Measurements from ENCODE around the gene SOX3. TPM values are rescaled to one million over a fixed set of nuclear protein-coding genes. Genes with fewer than 3 reads are reported as not detected.

Gene SOX3
- not detected for total RNA-seq

DNA sequence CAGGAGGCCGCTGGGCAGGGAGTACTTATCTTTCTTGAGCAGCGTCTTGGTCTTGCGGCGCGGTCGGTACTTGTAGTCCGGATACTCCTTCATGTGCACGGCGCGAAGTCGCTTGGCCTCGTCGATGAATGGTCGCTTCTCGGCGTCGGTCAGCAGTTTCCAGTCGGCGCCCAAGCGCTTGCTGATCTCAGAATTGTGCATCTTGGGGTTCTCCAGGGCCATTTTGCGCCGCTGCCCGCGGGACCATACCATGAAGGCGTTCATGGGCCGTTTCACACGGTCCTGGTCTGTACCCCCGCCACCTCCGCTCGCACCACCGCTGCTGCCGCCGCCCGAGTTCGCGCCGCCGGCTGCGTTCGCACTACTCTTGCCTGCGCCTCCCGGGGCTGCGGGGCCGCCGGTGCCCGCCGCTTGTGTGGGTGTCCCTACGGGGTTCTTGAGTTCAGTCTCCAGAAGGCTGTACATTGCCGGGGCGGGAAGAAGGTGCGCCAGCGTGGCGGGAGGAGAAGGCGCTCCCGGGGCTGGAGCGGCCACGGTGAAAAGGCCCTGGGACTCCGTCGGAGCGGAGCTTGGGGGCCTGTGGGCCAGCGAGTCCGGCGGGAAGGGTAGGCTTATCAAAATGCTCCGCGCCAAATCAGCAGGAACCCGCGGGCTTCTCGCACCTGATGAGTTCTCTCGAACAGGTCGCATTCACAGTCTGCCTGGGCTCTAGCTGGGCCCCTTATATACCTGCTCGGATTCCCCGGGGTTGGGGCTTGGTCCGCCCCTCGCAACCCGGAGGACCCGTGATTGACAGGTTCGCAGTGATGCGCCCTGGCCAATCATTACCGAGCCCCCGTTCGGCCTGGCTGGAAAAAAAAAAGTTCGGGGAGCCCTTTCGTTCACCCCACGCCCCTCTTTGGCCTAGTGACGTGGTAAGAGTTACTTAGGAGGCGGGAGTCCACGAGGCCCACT is at the start of gene SOX3:
TSS of gene SOX3 (minus strand) at position 699 of the 954 bp plus-strand sequence. CDS start at position 690, 9 bp downstream.
- DNase-seq (no peak), ATAC-seq (no peak)
- H3K9me3 Mint-ChIP-seq (ENCODE audit: low read depth): no peaks in the 10 kb centered on the region
- no peaks in the 10 kb centered on the region for H3K36me3 Mint-ChIP-seq (ENCODE audit: low read depth)
- ChIA-PET CTCF (no interaction called here), POLR2A (no interaction called here)
- H3K4me1 Mint-ChIP-seq: peaks cover 2% of the 10 kb centered on the region
- H3K4me3 Mint-ChIP-seq: no peak within 1 kb of the TSS
- H3K27me3 Mint-ChIP-seq: peaks cover 42% of the 10 kb centered on the region
- no peak within 1 kb of the TSS for H3K27ac Mint-ChIP-seq
- intact Hi-C loops (cut with DNase I, micrococcal nuclease): no loop called here

DNA sequence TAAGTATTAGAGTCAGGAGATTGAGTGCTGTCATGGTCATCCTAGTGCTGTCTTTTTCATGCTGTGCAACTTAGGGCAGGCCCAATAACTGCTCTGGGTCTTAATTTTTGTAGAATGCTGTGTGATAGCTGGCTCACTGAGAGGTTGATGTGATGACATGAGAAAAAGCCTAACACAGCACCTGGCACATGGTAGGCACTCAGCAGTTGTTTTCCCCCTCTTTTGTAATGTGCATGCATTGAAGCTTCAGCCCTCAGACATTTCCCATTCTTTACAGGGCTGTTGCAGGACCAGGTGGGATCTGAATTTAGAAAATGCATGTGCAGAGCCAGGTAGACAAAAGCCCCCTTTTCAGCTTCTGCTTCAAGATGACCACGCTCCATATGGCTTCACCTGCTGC is 44.1 kb upstream of the SOX3 start:
- no peak for ATAC-seq
- ChIA-PET POLR2A (interaction anchor here (0.6 kb wide), 1 partner anchor 316 kb away, joined by 3 read pairs; no protein-coding TSS in a partner anchor), CTCF (no interaction called here)
- intact Hi-C loops (cut with DNase I, micrococcal nuclease): no loop called here
- Mint-ChIP-seq H3K9me3 (ENCODE audit: low read depth) (no peaks in the 10 kb centered on the region), H3K36me3 (ENCODE audit: low read depth) (no peaks in the 10 kb centered on the region), H3K4me1 (no peaks in the 10 kb centered on the region), H3K27ac (no peak overlapping the region), H3K27me3 (no peaks in the 10 kb centered on the region), H3K4me3 (no peak overlapping the region)
- no peak for DNase-seq

DNA sequence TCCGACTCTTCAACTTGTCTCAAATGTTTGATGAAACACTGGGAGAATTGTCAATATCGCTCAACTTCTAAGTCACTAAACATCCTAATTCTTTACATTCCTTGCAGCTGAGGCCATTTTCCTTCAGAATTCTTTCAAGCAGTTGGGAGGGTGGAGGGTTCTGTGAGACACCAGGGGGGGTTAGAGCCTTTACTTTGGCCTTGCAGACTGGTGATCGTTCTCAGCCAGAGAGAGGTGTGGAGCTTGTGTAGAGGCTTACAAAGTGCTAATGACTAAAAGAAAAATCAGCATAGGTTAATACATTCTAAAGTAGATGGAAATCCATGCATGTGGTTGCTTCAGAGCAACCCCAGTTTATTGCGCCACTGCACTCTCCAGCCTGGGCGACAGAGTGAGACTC is 21.3 kb upstream of the SOX3 start:
- ChIA-PET POLR2A (no interaction called here), CTCF (no interaction called here)
- Mint-ChIP-seq H3K9me3 (ENCODE audit: low read depth) (no peaks in the 10 kb centered on the region), H3K4me1 (no peaks in the 10 kb centered on the region), H3K36me3 (ENCODE audit: low read depth) (no peaks in the 10 kb centered on the region), H3K27ac (no peak overlapping the region), H3K27me3 (no peaks in the 10 kb centered on the region), H3K4me3 (no peak overlapping the region)
- DNase-seq: no peak
- ATAC-seq: no peak
- intact Hi-C loops (cut with DNase I, micrococcal nuclease): no loop called here

DNA sequence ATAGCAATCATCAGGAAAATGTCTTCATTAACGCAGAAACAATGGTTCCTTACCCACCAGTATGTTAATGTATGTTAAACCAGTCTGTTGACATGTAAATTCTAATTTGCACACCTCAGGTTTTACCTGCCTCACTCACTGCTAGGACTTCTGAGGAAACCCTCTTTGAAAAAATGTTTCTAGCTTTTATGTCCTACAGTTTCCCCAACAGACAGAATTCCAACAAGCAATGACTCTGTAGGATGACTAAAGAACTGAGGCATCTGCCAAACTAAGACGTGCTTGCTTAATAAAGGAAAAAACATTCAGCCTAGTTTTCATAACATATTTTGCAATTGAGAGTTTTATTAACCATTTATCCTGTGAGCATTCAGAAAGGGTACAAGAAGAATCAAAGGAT is 20.6 kb upstream of the SOX3 start:
- H3K27me3 Mint-ChIP-seq: no peaks in the 10 kb centered on the region
- no peaks in the 10 kb centered on the region for H3K4me1 Mint-ChIP-seq
- CTCF ChIA-PET: no interaction called here
- H3K4me3 Mint-ChIP-seq: no peak overlapping the region
- POLR2A ChIA-PET: no interaction called here
- H3K27ac Mint-ChIP-seq: no peak overlapping the region
- H3K36me3 Mint-ChIP-seq (ENCODE audit: low read depth): no peaks in the 10 kb centered on the region
- intact Hi-C loops (cut with DNase I, micrococcal nuclease): no loop called here
- ATAC-seq: no peak
- H3K9me3 Mint-ChIP-seq (ENCODE audit: low read depth): no peaks in the 10 kb centered on the region
- no peak for DNase-seq

DNA sequence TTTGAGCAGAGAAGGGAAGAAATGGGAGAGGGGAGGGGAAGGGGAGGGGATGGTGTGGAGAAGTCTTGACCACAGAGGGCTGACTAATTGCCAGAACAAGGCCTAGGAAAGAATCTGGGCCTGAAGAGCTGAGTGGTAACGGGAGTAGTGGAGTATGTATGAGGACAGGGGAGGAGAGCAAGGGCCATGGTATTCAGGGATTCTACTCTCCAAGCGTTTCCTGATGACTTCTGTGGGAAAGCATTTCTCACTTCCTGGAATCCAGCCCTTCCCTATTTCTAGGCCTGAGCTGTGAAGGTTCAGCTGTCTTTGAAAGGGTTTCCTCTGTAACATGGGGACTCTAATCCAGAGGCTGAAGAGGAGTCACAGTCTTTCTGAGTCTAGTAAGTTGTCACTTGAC is 19.7 kb upstream of the SOX3 start:
- Mint-ChIP-seq H3K9me3 (ENCODE audit: low read depth) (no peaks in the 10 kb centered on the region), H3K27me3 (no peaks in the 10 kb centered on the region), H3K4me1 (no peaks in the 10 kb centered on the region), H3K36me3 (ENCODE audit: low read depth) (no peaks in the 10 kb centered on the region), H3K4me3 (no peak overlapping the region), H3K27ac (no peak overlapping the region)
- POLR2A ChIA-PET: no interaction called here
- intact Hi-C loops (cut with DNase I, micrococcal nuclease): no loop called here
- ATAC-seq (no peak), DNase-seq (no peak)
- CTCF ChIA-PET: no interaction called here

DNA sequence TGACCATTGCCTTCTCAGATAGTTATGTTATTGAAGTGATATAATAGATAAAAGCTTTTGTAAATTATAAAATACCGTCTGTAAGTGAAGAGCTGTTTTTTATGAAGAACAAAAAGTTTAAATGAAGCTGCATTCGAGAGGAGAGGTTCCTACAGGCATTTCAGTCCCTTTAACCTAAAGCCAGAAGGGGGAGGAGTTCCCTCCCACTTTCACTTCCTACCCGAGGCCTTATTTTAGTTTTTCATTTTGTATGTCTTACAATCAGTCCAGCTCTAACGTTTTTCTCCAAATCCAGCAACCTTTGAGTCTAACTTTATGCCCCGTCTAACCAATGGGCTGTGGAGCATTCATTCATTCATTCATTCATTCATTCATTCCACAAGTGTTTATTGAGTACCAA is 16.5 kb upstream of the SOX3 start:
- H3K27me3 Mint-ChIP-seq: no peaks in the 10 kb centered on the region
- DNase-seq: no peak
- H3K27ac Mint-ChIP-seq: no peak overlapping the region
- ChIA-PET CTCF (no interaction called here), POLR2A (no interaction called here)
- no peaks in the 10 kb centered on the region for H3K36me3 Mint-ChIP-seq (ENCODE audit: low read depth)
- H3K9me3 Mint-ChIP-seq (ENCODE audit: low read depth): no peaks in the 10 kb centered on the region
- intact Hi-C loops (cut with DNase I, micrococcal nuclease): no loop called here
- no peak for ATAC-seq
- H3K4me1 Mint-ChIP-seq: no peaks in the 10 kb centered on the region
- H3K4me3 Mint-ChIP-seq: no peak overlapping the region

DNA sequence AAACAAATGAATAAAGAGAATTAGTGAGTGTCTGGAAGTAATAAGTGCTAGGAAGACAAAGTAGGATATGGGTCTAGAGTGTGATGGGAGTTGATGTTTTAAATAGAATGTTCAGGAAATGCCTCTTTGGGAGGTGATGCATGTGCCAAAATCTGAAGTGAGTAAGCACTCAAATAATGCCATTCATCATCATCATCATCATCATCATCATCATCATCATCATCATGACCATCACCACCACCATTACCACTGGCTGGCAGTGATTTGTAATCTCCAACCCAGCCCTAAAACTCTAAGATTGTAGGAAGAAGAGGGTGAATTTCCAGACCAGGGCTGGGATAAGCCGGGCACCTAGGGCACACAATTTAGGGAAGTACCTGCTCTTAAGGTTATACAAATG is 9.7 kb upstream of the SOX3 start:
- Mint-ChIP-seq H3K36me3 (ENCODE audit: low read depth) (no peaks in the 10 kb centered on the region), H3K4me3 (no peak overlapping the region), H3K4me1 (peaks cover 2% of the 10 kb centered on the region), H3K27ac (no peak overlapping the region), H3K9me3 (ENCODE audit: low read depth) (no peaks in the 10 kb centered on the region), H3K27me3 (peaks cover 18% of the 10 kb centered on the region)
- CTCF ChIA-PET: no interaction called here
- DNase-seq (no peak), ATAC-seq (no peak)
- intact Hi-C loops (cut with DNase I, micrococcal nuclease): no loop called here
- POLR2A ChIA-PET: no interaction called here

DNA sequence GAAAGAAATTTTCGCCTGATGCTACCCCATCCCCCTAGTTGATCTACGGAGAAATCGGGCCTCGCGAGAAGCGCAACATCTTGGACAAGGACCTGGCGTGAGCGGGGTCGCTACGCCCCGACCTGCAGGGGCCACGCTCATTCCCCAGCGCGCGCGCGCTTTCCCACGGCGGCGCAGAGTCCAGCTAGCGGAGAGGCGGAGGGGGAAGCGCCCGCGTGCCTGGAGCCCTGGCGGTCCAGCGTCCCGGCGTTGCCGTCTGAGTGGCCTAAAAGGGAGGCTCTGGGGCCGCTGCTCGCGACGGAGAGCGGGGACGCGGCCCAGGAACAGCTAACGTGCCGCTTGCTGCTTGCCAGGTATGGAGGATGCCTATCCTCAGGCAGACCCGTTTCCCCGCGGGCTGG is 6.0 kb upstream of the SOX3 start:
- Mint-ChIP-seq H3K4me3 (no peak overlapping the region), H3K4me1 (peaks cover 2% of the 10 kb centered on the region), H3K36me3 (ENCODE audit: low read depth) (no peaks in the 10 kb centered on the region), H3K27ac (no peak overlapping the region), H3K9me3 (ENCODE audit: low read depth) (no peaks in the 10 kb centered on the region), H3K27me3 (peaks cover 36% of the 10 kb centered on the region)
- DNase-seq (no peak), ATAC-seq (no peak)
- ChIA-PET CTCF (no interaction called here), POLR2A (no interaction called here)
- intact Hi-C loops (cut with DNase I, micrococcal nuclease): no loop called here

DNA sequence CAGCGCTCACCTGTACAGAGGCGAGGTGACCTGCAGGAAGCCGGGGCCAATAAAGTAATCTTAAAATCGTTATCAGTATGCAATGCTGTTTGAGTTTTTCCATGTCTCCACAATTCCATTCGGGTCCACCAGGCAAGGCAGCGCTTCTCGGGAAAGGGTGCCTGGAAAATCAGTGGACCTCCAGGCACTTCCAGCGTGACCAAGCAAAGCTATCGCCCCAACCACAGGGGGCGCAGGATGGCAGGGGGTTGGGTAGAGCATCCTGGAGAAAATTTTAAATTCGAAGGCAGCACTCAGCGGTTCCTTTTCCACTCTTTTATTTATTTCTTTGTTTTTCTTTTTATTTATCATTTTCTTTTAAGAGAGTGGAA is 5.4 kb upstream of the SOX3 start:
- H3K27me3 Mint-ChIP-seq: peaks cover 39% of the 10 kb centered on the region

DNA sequence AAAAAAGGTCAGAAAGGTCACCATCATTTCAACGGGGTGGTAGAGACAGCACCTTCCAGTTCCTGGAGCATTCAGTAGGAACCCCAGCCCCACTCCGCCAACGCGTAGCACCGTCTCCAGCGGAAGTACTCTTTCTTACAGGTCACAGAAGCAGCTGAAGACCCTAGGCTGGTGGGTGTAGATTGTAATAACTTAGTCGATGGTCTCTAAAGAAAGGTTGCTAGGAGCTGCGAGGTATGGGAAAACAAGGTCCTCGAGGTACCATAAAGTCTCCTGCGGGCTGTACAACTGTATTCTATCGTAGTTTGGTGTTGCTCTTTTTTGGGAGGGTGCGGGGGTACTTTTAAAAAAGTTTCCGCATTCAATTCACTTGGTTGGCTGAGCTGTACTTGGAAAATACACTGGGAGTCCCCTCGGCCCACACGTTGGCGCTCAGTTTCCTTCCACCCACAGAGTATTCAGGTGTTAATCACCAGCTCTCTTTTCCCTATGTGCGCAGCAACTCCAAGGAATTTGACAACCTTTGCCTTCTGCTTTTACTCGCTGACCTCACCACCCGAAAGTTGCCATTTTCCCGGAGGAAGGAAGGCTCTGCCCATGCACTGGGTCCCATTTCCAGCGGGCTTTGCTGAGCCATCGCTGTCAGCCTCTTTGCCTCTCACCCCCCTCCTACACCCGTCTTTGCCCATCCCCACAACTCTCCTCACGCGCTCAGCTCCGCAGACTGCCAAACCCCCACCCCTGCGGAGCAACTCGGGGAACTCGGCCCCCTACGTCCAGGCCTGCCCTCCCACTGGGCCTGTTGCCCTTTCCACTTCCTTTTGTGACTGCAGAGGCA is 4.8 kb upstream of the SOX3 start:
- ChIA-PET CTCF (no interaction called here), POLR2A (no interaction called here)
- ATAC-seq (no peak), DNase-seq (no peak)
- Mint-ChIP-seq H3K27me3 (peaks cover 39% of the 10 kb centered on the region), H3K9me3 (ENCODE audit: low read depth) (no peaks in the 10 kb centered on the region), H3K27ac (no peak overlapping the region), H3K4me1 (peaks cover 2% of the 10 kb centered on the region), H3K4me3 (no peak overlapping the region), H3K36me3 (ENCODE audit: low read depth) (no peaks in the 10 kb centered on the region)
- intact Hi-C loops (cut with DNase I, micrococcal nuclease): no loop called here

More for the DNA sequence above, 5.4 kb upstream of the SOX3 start:
- peaks cover 2% of the 10 kb centered on the region for H3K4me1 Mint-ChIP-seq
- no peaks in the 10 kb centered on the region for H3K9me3 Mint-ChIP-seq (ENCODE audit: low read depth)
- H3K4me3 Mint-ChIP-seq: no peak overlapping the region
- no peak for ATAC-seq
- ChIA-PET CTCF (no interaction called here), POLR2A (no interaction called here)
- no peak for DNase-seq
- intact Hi-C loops (cut with DNase I, micrococcal nuclease): no loop called here
- no peak overlapping the region for H3K27ac Mint-ChIP-seq
- H3K36me3 Mint-ChIP-seq (ENCODE audit: low read depth): no peaks in the 10 kb centered on the region

DNA sequence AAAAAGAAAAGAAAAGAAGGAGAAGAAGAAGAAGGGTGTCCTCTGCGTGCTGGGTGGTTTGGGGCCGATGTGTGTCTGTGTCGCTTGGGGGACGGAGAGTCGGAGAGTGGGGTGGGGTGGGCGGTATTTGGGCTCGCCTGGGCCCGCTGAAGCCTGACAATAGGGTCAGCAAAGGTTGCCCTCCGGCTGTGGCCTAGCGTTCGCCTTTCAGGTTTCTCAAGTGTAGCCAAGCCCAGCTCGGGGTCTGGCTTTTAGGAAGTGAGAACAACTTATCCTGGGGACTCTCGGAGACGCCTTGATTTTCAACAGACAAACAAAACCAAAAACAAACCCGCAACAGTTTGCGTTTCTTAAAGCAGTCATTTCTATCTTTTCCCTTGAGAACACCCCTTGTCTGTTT is 4.1 kb upstream of the SOX3 start:
- POLR2A ChIA-PET: no interaction called here
- Mint-ChIP-seq H3K36me3 (ENCODE audit: low read depth) (no peaks in the 10 kb centered on the region), H3K27ac (no peak overlapping the region), H3K4me3 (no peak overlapping the region), H3K4me1 (peaks cover 2% of the 10 kb centered on the region), H3K27me3 (peaks cover 36% of the 10 kb centered on the region), H3K9me3 (ENCODE audit: low read depth) (no peaks in the 10 kb centered on the region)
- ATAC-seq (no peak), DNase-seq (no peak)
- CTCF ChIA-PET: no interaction called here
- intact Hi-C loops (cut with DNase I, micrococcal nuclease): no loop called here

DNA sequence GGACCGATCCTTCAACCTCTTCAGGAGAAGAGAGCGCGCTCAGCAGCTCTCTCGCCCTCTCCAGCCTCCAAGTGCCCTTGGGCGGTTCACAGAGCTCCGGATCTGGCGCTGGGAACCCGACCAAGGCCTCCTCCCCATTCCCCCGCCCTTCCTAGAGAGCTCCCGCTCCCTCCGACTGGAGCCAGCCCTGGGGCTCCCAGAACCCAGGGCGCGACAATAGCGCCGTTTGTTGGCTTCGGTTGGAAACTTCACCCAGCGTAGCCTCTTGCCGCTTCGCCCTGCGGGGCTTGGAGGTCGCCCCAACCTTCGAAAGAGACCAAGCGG is 3.1 kb upstream of the SOX3 start:
- DNase-seq: no peak
- Mint-ChIP-seq H3K9me3 (ENCODE audit: low read depth) (no peaks in the 10 kb centered on the region), H3K36me3 (ENCODE audit: low read depth) (no peaks in the 10 kb centered on the region), H3K4me1 (peaks cover 2% of the 10 kb centered on the region), H3K27ac (no peak overlapping the region), H3K27me3 (peaks cover 41% of the 10 kb centered on the region), H3K4me3 (no peak overlapping the region)
- POLR2A ChIA-PET: no interaction called here
- no peak for ATAC-seq
- CTCF ChIA-PET: no interaction called here
- intact Hi-C loops (cut with DNase I, micrococcal nuclease): no loop called here

Data from activated CD4-positive, alpha-beta T cell treated with anti-CD3 and anti-CD28 coated beads for 36 hours (primary cell).